K562 (cell line): ENCODE measurements around the gene FCAR. TPM values are rescaled to one million over a fixed set of nuclear protein-coding genes. Genes with fewer than 3 reads are reported as not detected.

Experiments
- USF1 ChIP-seq: sonication (generic); formaldehyde crosslinking; IDR thresholded peaks from 2 replicates; pipeline ENCODE4 v1.9.0; 2022; ENCODE audit warnings: mild to moderate bottlenecking, missing genetic modification reagents
- ZBED1 ChIP-seq: IDR thresholded peaks from 2 replicates; pipeline ENCODE4 v1.6.1; 2014
- ZBTB40 ChIP-seq, 2 experiments: fragments of 450-650 bp in 1 of 2; sonication (generic) in 1 of 2; formaldehyde crosslinking in 1 of 2; IDR thresholded peaks; 2 replicates each; pipeline versions ENCODE4 v1.7.1 to v1.9.0; 2016 to 2022; ENCODE audit warnings: inconsistent platforms in 1 of 2, mild to moderate bottlenecking in 1 of 2, missing genetic modification reagents in 1 of 2
- polyA plus RNA-seq, 8 experiments: library from polyadenylated mRNA; depleted of rRNA in 4 of 8; stranded (reverse) in 5 of 8; unstranded in 3 of 8; fragments of >200 nt; fragmentation: Nextera tagmentation in 2 of 8; fragmentation: Illumina TruSeq in 1 of 8; extraction: Ambion mirVana in 2 of 8; extraction: Trizol in 1 of 8; gene quantifications; 2 replicates each; pipeline versions ENCODE4 v1.2.1 to v1.2.3, GENCODE V29; 2011 to 2014; ENCODE audit warnings: inconsistent platforms in 1 of 8, missing spikeins in 1 of 8
- total RNA-seq, 7 experiments: library from RNA; depleted of rRNA in 6 of 7; stranded (reverse); fragments of >200 nt in 6 of 7; fragmentation: Illumina TruSeq in 2 of 7; extraction: Trizol in 2 of 7; gene quantifications; 2 replicates each; pipeline versions ENCODE4 v1.2.1 to v1.2.3, GENCODE V29; 2011 to 2021; ENCODE audit warnings: low replicate concordance in 1 of 7

FCAR gene
- total and polyA plus RNA-seq, 9 of the 15 experiments (the other 6 are each of a cell fraction or from before 2014, with no cell fraction given), result not detected

GRCh38 chr19:54923276-54923675, 49.2 kb downstream of the FCAR start (continued):
- peak; percentile 72 for TF ChIP-seq ZBTB40 (IDR thresholded peaks at IDR 0.05)
- no peak for TF ChIP-seq ZBTB40 (CRISPR knock-in tag; IDR thresholded peaks at IDR 0.05)
- peak; percentile 40; the same call in 1 of the 2 replicates for TF ChIP-seq USF1 (CRISPR knock-in tag)
- TF ChIP-seq ZBED1, result no peak
